K562 treated with DMSO at 1 percent for 48 hours (cell line): ENCODE results near the gene PDZD2. TPM values are rescaled to one million over a fixed set of nuclear protein-coding genes. Genes with fewer than 3 reads are reported as not detected.

Source experiments
- total RNA-seq: library from RNA; unstranded; fragments of 300-600 nt; gene quantifications from 2 replicates; pipeline ENCODE4 v1.2.3, GENCODE V29; 2022; ENCODE audit warnings: low replicate concordance; ENCODE audit errors: extremely low read depth

The PDZD2 gene
- not detected in 2 replicates for total RNA-seq

GRCh38 chr5:31638748-31639418, at the start of gene PDZD2:
TSS of gene PDZD2 (plus strand) at chr5:31639131.

Other genes with a start within 250 kb of the PDZD2 start
- gene DROSHA, start 107.0 kb upstream of the PDZD2 start, total RNA-seq = not detected in 2 replicates
- gene C5orf22, start 106.8 kb upstream of the PDZD2 start, total RNA-seq = not detected in 2 replicates